Loucy (cell line): ENCODE data around the gene CCDC83.

Source experiments
- H2AFZ ChIP-seq: fragments of 200-600 bp; sonication (generic); 2 replicates; pipeline ENCODE4 v1.6.0; 2016; ENCODE audit warnings: antibody characterized with exemption, mild to moderate bottlenecking, low read length, moderate library complexity
- H3F3A ChIP-seq: fragments of 200-600 bp; 2 replicates; pipeline ENCODE4 v1.6.0; 2016; ENCODE audit warnings: antibody characterized with exemption, low read depth, mild to moderate bottlenecking
- H3K27me3 ChIP-seq: fragments of 200-600 bp; sonication (generic); 2 replicates; pipeline ENCODE4 v1.6.1; 2014; ENCODE audit warnings: low read length, mild to moderate bottlenecking; ENCODE audit not compliant: insufficient read depth, poor library complexity, severe bottlenecking
- H3K36me3 ChIP-seq: fragments of 200-600 bp; sonication (generic); 2 replicates; pipeline ENCODE4 v1.6.1; 2016; ENCODE audit warnings: low read length; ENCODE audit not compliant: insufficient read depth
- H3K4me1 ChIP-seq: fragments of 200-600 bp; sonication (generic); 2 replicates; pipeline ENCODE4 v1.5.1; 2014; ENCODE audit warnings: low read length, mild to moderate bottlenecking; ENCODE audit not compliant: insufficient read depth, poor library complexity, severe bottlenecking
- H3K4me2 ChIP-seq: fragments of 200-600 bp; sonication (generic); 2 replicates; pipeline ENCODE4 v1.6.0; 2014; ENCODE audit warnings: antibody characterized with exemption, low read length, low read depth, mild to moderate bottlenecking; ENCODE audit not compliant: poor library complexity, severe bottlenecking
- H3K4me3 ChIP-seq: fragments of 200-600 bp; sonication (generic); 2 replicates; pipeline ENCODE4 v1.5.1; 2014; ENCODE audit warnings: low read length, mild to moderate bottlenecking, mixed read lengths; ENCODE audit not compliant: poor library complexity, severe bottlenecking
- H3K79me2 ChIP-seq: fragments of 200-600 bp; sonication (generic); 2 replicates; pipeline ENCODE4 v1.6.1; 2014; ENCODE audit warnings: low read length; ENCODE audit not compliant: insufficient read depth
- H3K9ac ChIP-seq: fragments of 200-600 bp; sonication (generic); 2 replicates; pipeline ENCODE4 v1.6.0; 2014; ENCODE audit warnings: mild to moderate bottlenecking, low read depth, low read length, moderate library complexity; ENCODE audit not compliant: poor library complexity, severe bottlenecking
- H3K9me2 ChIP-seq: fragments of 200-600 bp; sonication (generic); replicated peaks from 2 replicates; pipeline ENCODE4 v1.6.1; 2016; ENCODE audit warnings: low read depth, low read length, mixed read lengths
- H3K9me3 ChIP-seq: fragments of 200-600 bp; sonication (generic); 2 replicates; pipeline ENCODE4 v1.6.1; 2014; ENCODE audit warnings: mild to moderate bottlenecking, antibody characterized with exemption, low read length, low read depth; ENCODE audit not compliant: insufficient read depth
- H4K20me1 ChIP-seq: fragments of 200-600 bp; sonication (generic); 2 replicates; pipeline ENCODE4 v1.6.0; 2014; ENCODE audit warnings: antibody characterized with exemption, low read length, mild to moderate bottlenecking; ENCODE audit not compliant: insufficient read depth, poor library complexity, severe bottlenecking
- EZH2phosphoT487 ChIP-seq: fragments of 200-600 bp; IDR thresholded peaks from 2 replicates; pipeline ENCODE4 v1.6.1; 2018; ENCODE audit warnings: antibody characterized with exemption, mild to moderate bottlenecking, moderate library complexity, borderline replicate concordance
- TF ChIP-seq, protein P1 (sequence below): fragments of 200-600 bp; sonication (generic); conservative IDR thresholded peaks from 2 replicates; pipeline ENCODE4 v1.5.1; 2014; ENCODE audit warnings: mild to moderate bottlenecking, antibody characterized with exemption, low read length

The CCDC83 gene

DNA sequence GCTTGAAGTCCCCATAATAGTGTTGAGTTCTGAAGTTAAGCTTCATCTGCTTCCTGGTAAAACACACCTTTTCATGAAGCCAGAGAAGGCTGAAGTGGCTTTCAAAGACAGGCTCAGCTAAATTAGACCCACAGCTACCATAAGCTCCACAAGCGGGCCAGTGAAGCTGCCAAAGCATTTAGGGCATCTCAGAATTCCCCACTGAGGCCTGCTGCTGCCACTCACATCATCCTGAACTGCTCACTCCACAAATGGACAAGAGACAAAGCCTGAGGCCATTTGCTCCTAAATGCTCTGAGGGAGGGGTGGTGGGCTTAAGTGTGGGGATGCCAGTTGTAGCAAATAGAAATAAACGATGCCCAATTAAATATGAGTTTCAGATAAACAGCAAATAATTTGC lies 14.6 kb downstream of the CCDC83 start:
- Histone ChIP-seq H3K9ac (no peak overlapping the region), H3K9me2 (no peaks in the 10 kb centered on the region), H3F3A (no peaks in the 10 kb centered on the region), H3K36me3 (no peaks in the 10 kb centered on the region), H2AFZ (no peak overlapping the region), H3K4me2 (no peak overlapping the region), H3K27me3 (no peaks in the 10 kb centered on the region), H3K79me2 (no peaks in the 10 kb centered on the region), H3K4me3 (no peak overlapping the region), H3K9me3 (no peaks in the 10 kb centered on the region), H3K4me1 (no peaks in the 10 kb centered on the region), H4K20me1 (no peaks in the 10 kb centered on the region)
- TF ChIP-seq, protein P1, sequence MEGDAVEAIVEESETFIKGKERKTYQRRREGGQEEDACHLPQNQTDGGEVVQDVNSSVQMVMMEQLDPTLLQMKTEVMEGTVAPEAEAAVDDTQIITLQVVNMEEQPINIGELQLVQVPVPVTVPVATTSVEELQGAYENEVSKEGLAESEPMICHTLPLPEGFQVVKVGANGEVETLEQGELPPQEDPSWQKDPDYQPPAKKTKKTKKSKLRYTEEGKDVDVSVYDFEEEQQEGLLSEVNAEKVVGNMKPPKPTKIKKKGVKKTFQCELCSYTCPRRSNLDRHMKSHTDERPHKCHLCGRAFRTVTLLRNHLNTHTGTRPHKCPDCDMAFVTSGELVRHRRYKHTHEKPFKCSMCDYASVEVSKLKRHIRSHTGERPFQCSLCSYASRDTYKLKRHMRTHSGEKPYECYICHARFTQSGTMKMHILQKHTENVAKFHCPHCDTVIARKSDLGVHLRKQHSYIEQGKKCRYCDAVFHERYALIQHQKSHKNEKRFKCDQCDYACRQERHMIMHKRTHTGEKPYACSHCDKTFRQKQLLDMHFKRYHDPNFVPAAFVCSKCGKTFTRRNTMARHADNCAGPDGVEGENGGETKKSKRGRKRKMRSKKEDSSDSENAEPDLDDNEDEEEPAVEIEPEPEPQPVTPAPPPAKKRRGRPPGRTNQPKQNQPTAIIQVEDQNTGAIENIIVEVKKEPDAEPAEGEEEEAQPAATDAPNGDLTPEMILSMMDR: no peak
- TF ChIP-seq EZH2phosphoT487: no peak

DNA sequence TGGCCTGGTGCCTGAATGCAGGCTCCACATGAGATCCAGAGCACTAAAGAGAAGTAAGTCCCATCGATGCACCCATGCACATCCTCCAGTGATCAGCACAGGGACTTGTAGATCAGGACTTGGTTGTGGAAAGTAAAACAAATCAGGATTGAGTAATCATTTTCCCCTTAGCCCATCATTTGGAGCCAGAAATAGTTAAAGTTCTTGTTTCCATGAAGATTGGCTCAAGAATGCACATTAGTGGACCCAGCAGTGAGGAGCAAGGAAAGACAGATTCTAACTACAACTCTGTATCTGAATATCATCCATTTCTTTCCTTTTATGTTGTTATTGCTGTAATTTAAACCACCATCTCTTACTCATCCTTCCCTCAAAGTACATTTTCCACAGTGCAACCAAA lies 19.1 kb downstream of the CCDC83 start:
- TF ChIP-seq, protein P1: no peak
- no peak for TF ChIP-seq EZH2phosphoT487
- no peaks in the 10 kb centered on the region for H3K9me2 ChIP-seq
- no peaks in the 10 kb centered on the region for H3F3A ChIP-seq
- no peaks in the 10 kb centered on the region for H4K20me1 ChIP-seq
- no peaks in the 10 kb centered on the region for H3K79me2 ChIP-seq
- H3K27me3 ChIP-seq: no peaks in the 10 kb centered on the region
- no peaks in the 10 kb centered on the region for H3K9me3 ChIP-seq
- no peak overlapping the region for H3K9ac ChIP-seq
- H3K4me2 ChIP-seq: no peak overlapping the region
- H2AFZ ChIP-seq: no peak overlapping the region
- H3K36me3 ChIP-seq: no peaks in the 10 kb centered on the region
- no peak overlapping the region for H3K4me3 ChIP-seq
- H3K4me1 ChIP-seq: no peaks in the 10 kb centered on the region

DNA sequence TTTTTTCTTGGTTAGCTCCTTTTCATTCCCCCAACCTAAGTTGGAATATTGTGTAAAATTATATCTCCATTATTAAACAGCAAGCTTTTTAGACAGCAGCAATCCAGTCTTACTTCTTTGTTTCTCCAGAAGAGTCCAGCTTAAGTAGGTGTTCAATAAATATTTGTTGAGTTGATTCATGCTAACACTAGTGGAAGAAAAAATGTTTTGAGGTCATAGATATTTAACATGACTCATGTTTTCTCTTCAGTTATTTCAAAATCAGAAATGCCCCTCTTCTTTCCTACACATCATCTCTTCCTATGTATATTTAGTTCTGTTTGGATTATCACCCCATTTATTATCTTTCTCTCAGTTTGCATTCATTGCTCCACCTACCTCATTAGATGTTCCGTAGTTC lies 20.3 kb downstream of the CCDC83 start:
- Histone ChIP-seq H3K9ac (no peak overlapping the region), H3F3A (no peaks in the 10 kb centered on the region), H4K20me1 (no peaks in the 10 kb centered on the region), H3K9me2 (no peaks in the 10 kb centered on the region), H3K9me3 (no peaks in the 10 kb centered on the region), H2AFZ (no peak overlapping the region), H3K4me1 (no peaks in the 10 kb centered on the region), H3K4me2 (no peak overlapping the region), H3K27me3 (no peaks in the 10 kb centered on the region), H3K79me2 (no peaks in the 10 kb centered on the region), H3K4me3 (no peak overlapping the region), H3K36me3 (no peaks in the 10 kb centered on the region)
- no peak for TF ChIP-seq EZH2phosphoT487
- TF ChIP-seq, protein P1: no peak
